GM21390 (cell line): ENCODE data around the gene PARP14.
A peak's percentile ranks its signal among the peaks of the same experiment; 100 is the strongest.
"Not testable (repeated sequence)": the region's sequence is repeated elsewhere in the genome, so short reads cannot be mapped to it uniquely, and the experiment has no call there.

Source experiments
- ATAC-seq: cut with Tn5 transposase; IDR thresholded peaks from one replicate; pipeline ENCODE4 v1.9.1; 2021; ENCODE audit not compliant: unreplicated experiment

Gene PARP14

DNA sequence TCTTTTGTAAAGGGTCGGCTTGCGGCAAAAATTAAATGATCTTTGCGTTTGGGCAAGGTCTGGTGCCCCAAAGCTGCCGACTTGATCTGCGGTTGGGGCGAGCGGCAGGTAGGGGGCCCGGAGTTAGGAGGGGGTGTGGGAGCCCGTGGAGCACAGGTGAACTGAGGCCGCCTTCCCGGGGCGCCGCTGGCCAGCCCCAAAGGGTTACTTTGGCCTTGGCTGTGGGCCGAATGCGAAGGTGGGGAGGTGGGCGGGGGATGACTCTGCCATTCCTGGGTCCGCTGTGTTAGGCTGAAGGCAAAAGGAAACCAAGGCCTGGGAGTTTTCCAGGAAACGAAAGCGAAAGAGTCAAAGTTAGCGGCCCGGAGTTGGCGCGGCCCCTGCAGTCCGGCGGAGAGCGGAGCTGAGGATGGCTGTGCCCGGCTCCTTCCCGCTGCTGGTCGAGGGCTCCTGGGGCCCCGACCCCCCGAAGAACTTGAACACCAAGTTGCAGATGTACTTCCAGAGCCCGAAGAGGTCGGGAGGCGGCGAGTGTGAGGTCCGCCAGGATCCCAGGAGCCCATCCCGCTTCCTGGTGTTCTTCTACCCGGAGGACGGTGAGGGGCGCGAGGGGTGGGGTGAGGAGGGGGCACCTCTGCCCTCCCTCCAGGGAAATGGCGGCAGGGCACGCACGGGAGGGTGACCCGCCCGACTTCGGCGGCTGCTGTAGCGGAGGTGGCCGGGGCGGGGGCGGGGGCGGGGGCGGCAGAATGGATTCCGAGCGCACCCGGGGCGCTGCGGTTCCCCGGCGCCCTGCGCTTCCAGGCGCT is at the start of gene PARP14:
Gene PARP14 (plus strand): TSS at position 365 of the 809 bp plus-strand sequence. CDS start 45 bp downstream, at position 410.
- ATAC-seq = peak; percentile 63

DNA sequence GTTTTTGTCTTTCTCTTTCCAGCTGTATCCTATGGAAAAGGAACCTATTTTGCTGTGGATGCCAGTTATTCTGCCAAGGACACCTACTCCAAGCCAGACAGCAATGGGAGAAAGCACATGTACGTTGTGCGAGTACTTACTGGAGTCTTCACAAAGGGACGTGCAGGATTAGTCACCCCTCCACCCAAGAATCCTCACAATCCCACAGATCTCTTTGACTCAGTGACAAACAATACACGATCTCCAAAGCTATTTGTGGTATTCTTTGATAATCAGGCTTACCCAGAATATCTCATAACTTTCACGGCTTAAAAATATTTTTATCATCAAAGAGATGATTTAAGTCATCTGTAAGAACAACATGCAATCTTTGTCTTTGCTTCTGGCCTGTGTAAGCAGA is 44.9 kb upstream of the PARP14 start:
- no peak for ATAC-seq

DNA sequence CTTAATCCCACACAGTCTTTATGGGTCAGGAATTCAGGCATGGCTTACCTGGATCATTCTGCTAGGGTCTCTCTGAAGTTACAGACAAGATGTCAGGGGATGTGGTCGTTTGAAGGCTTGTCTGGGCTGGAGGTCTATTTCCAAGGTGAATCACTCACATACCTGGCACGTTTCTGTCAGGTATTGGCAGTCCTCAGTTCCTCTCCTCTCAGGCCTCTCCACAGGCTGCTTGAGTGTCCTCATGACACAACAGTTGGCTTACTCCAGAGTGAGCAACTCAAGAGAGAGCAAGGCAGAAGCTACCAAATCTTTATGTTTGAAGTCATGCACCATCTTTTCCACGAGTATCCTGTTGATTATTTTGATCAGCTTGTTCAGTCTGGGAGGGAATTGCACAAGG is 43.9 kb upstream of the PARP14 start:
- no peak for ATAC-seq

DNA sequence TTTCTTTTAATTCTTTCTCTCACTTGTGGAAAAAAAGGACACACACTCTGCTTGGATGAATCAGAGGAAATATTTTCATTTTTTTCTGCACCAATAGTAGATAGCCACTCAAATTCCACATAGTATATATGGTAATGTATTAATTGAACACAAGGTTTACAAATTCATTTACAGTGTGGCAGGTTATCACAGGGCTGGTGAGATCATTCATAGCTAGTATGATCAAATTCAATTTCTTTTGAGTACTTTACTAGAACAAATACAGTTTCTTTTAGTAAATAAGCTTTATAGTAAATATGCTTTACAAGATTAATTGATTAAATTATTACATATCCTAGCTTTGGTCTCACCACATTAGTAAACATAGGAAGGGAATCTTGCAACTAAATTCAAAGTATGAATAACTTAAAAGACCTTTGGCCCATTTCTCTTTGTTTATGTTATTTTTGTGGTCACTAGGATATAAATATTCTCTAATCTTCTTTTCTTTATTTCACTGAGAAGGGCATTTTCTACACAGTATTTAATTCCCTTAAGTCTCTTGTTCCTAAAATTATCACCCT is 40.1 kb upstream of the PARP14 start:
- ATAC-seq = no peak

DNA sequence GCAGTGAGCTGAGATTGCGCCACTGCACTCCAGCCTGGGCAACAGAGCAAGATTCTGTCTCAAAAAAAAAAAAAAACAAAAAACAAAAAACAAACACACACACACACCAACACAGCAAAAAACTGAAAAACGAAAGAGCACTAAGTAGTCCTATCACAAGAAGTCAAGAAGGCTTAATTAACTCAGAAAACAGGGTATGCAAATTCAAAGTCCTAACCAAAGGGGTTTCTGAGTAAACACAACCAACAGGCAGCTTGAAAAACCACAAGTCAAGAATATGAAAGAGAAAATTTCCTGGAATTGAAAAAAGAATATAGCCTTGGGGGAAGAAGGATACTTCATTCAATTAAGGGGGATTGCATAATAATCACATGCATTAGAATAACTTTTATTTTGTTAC is 37.7 kb upstream of the PARP14 start:
- peak; percentile 82 for ATAC-seq

DNA sequence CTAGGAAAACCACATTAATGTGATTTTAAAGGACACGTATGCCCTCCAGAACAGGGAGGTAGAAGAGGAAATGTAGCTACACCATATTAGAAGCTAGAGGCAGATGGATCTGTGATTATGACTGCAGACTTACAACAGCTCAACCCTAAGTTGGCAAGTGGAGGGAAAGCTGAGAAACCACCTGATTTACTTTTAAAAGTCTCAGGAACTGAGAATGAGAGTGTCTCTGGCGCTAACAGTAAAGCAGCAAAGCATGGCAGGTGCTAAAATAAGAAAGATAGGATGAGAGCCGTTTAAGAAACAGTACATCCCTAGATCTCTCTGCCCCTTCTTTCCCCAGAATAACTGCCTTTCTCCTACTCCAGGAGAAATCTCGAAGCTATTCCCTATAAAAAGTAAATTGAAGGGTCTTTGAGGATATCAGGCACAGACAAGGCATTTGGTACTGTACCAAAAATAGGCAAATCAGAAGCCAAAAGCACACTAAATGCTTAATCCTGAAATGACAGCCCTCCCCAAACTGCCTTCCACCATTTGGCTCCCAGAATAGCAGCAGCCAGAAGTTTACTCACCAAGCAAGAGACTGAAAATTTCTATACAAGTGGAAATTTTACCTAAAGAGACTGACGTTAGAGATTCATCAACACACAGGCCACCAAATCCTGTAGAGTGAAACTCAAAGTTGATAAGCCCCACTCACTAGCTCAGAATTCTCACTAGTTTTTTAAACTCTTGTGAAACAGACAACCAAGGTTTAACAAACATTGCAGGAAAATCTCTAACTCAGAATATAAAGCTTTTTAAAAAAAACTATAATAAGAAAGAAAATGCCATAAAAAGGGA is 34.3 kb upstream of the PARP14 start:
- no peak for ATAC-seq

DNA sequence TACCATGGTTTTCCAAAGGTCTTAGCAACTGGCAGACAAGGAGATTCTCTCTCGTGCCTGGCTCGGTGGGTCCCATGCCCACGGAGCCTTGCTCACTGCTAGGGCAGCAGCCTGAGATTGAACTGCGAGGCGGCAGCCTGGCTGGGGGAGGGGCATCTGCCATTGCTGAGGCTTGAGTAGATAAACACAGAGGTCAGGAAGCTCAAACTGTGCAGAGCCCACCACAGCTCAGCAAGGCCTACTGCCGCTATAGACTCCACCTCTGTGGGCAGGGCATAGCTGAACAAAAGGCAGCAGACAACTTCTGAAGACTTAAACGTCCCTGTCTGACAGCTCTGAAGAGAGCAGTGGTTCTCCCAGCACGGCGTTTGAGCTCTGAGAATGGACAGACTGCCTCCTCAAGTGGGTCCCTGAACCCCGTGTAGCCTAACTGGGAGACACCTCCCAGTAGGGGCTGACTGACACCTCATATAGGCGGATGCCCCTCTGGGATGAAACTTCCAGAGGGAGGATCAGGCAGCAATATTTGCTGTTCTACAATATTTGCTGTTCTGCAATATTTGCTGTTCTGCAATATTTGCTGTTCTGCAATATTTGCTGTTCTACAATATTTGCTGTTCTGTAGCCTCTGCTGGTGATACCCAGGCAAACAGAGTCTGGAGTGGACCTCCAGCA is 29.3 kb upstream of the PARP14 start:
- not testable (repeated sequence) for ATAC-seq

DNA sequence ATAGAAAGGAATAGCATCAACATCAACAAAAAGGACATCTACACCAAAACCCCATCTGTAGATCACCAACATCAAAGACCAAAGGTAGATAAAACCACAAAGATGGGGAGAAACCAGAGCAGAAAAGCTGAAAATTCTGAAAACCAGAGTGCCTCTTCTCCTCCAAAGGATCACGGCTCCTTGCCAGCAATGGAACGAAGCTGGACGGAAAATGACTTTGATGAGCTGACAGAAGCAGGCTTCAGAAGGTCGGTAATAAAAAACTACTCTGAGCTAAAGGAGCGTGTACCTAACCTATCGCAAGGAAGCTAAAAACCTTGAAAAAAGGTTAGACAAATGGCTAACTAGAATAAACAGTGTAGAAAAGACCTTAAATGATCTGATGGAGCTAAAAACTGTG is 28.7 kb upstream of the PARP14 start:
- not testable (repeated sequence) for ATAC-seq

DNA sequence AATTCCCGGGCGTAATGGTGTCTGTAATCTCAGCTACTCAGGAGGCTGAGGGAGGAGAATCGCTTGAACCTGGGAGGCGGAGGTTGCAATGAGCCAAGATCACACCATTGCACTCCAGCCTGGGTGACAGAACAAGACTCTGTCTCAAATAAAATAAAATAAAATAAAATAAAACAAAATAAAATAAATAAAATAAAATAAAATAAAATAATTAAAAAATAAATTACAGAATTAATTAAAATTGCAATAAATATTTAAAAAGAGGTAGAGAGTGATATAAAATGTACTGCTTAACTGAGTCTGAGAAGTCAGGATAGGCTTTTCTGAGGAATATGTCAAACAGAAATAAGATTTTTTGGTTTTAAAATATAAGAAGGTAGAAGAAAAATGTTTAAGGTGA is 22.3 kb upstream of the PARP14 start:
- ATAC-seq = not testable (repeated sequence)

- ATAC-seq = no peak
Measured at GRCh38 chr3:122660297-122660974, 20.2 kb upstream of the PARP14 start.

GRCh38 chr3:122661633-122662032 is 19.0 kb upstream of the PARP14 start:
- no peak for ATAC-seq

DNA sequence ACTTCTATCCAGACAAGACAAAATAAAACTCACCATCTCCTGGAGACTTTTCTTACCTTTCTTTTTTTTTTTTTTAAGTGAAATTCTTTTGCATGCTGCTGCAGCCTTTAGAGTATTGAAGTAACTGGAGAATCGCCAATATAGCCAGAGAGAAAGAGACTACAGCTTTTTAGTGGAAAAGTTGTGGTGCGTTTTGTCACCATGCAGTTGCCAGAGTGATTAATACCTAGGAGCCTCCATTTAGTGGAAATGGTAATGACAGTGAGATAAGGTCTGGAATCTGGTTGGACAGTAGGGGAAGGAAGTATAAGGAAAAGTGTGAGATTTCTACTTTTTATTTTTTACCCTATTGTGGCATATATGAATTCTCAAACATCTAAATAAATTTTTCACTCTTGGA is 18.1 kb upstream of the PARP14 start:
- ATAC-seq = no peak

DNA sequence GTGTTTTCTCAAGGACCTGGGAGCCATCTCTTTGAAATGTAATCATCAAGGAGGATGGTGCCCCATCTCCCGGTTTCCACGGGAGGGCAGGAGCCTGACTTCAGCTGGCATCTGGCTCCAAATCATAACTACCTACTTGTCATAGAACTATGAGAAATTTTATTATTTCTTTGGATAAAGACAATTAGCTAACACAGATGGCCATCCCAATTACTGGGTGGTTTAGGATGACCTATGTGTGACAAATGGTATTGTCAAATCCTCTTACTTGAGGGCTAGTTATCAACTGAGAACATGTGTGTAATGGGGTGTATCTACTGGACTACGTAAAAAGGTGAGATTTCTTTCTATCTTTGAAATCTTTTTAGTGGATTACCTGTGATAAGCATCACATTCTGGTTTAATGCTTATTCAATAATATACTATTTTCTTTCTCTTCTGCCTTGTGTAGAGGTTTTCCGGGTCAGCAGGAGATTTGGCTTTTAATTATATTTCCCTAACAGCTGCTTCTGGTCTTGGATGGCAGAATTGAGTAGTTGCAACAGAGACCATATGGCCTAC is 15.3 kb upstream of the PARP14 start:
- no peak for ATAC-seq

- no peak for ATAC-seq
Measured at GRCh38 chr3:122665881-122666280, 14.8 kb upstream of the PARP14 start.

- ATAC-seq = peak; percentile 99
Measured at GRCh38 chr3:122668930-122669730, 11.5 kb upstream of the PARP14 start.

- ATAC-seq = no peak
Measured at GRCh38 chr3:122671553-122671952, 9.1 kb upstream of the PARP14 start.

DNA sequence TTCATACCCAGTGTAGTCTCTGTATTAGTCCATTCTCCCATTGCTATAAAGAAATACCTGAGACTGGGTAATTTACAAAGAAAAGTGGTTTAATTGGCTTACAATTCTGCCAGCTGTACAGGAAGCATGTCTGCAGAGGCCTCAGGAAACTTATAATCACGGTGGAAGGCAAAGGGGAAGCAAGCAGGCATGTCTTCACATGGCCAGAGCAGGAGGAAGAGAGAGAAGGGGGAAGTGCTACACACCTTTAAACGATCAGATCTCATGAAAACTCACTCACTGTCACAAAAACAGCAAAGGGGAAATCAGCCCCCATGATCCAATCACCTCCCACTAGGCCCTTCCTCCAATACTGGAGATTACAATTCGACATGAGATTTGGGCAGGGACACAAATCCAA is 6.3 kb upstream of the PARP14 start:
- ATAC-seq = no peak

- no peak for ATAC-seq
Measured at GRCh38 chr3:122676759-122677158, 3.9 kb upstream of the PARP14 start.

- no peak for ATAC-seq
Measured at GRCh38 chr3:122677216-122677615, 3.4 kb upstream of the PARP14 start.

DNA sequence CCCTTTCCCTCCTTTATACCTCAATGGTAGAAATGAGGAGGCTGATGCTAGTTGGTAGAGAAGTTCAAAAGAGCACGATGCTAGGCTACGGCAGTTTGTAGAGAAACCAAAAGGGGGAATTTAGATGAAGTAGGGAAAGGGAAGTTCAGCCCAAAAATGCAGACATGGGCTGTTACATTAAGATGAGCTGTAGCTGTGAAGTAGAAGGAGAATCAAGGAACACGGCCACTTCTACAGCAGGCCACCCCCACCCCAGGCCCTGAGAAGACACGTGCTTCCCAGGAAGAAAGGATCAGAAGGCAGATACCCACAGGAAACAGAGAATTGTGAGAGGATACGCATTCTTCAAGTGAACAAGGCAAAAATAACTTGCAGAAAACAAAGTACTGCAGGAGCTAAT is 2.1 kb upstream of the PARP14 start:
- no peak for ATAC-seq
